HG03135 (cell line): ENCODE data around the gene PLEKHG7.

Experiments used
- ATAC-seq: cut with Tn5 transposase; IDR thresholded peaks from one replicate; pipeline ENCODE4 v1.9.1; 2021; ENCODE audit warnings: mild to moderate bottlenecking, moderate library complexity; ENCODE audit not compliant: unreplicated experiment

The PLEKHG7 gene

DNA sequence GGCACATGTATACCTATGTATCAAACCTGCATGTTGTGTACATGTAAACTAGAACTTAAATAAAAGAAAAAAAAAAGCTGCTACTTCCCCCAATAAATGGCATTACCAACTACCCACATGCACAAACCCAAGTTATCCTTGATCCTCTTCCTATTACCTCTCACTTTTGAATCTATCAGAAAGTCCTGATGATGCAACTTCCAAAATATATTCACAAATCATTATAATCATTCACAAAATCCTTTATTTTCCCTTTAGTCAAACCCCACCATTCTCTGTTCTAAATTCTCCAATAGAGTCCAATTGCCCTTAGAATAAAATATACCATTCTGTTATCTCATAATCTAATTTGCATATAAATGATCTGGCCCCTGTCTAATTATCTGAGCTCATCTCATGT, 92.0 kb downstream of the PLEKHG7 start:
- ATAC-seq = no peak

DNA sequence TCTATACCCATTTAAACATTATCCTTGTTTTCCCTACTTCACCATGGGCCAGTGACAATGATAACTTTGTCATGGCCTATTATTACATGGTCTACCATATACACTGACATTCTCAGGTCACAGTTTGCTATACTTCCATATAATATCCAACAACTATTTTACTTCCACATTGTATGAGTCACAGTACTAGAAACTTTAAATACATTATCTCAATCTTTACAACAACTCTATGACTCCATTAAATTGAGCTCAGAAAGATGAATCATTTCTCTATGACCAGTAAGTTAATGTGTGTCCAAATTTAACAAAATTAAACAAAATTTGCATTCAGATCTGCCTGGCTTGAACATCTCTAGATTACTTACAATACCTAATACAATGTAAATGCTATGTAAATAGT, 93.9 kb downstream of the PLEKHG7 start:
- no peak for ATAC-seq

DNA sequence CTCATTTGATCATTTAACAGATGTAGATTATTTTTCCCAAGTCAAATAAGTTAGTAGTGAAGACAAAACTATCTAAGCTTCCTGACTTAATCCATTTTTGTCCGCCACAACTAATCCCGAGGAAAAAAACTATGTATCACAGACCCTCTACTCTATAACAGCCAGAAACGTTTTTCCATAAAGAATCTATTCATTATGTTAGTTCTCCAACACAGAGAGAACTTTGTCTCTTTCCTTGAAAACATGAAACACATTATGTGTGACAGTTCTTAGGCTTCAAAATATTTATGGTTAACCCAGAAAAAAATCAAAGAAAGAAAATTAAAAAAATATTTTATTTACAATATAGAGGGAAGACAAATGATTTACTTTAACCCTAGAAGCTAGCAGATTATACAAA, 100.1 kb downstream of the PLEKHG7 start:
- ATAC-seq = no peak

DNA sequence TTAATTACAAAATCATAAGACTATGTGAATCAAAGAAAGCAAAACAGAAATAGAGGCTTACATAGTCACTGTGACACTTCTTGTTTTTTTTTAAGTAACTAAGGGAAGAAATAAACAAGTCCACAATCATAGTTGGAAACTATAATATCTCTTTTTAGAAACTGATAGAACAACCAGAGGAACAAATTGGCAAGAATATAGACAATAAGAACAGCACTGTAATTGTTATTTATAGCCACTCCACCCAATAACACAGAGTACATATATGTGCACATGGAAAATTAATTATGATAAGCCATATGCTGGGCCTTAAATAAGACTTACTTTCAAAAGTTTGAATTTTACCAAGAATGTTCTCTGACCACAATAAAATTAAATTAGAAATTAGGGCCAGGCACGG, 101.1 kb downstream of the PLEKHG7 start:
- no peak for ATAC-seq

DNA sequence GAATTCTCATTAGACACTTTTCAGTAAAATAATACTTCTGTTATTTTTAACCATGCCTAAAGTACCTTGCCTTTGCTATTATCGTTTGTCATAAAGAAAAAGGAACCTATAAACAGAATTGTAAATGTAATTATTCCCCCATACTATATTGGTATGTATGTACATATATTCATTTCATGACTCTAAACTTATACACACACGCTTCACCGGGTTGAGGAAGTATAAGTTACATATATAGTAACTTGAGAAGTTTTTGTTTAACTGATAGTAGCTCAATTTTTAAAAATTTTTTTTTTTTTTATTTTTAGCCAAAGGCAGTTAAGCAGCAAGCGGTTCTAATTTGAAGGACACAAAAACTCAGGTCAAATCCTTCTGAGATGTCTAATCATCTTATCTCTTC, 107.6 kb downstream of the PLEKHG7 start:
- no peak for ATAC-seq

DNA sequence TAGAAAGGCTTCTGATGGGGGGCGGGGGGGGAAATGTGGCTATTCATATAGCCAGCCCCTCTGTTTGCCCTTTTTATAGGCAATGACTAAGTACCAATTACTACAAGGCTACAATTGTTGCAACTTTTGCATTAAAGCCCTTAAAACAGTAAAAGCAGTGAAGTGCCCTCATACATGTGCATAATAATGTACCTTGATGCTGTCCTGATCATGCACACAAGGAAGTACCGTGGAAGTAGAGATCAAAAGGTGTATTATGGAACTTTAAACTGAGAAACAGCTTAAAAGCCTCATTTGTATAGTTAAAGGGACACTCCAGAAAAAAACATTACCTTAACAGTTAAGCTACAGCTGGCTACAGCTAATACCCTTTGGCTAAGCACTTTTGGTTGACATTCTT, 111.8 kb downstream of the PLEKHG7 start:
- ATAC-seq = no peak

DNA sequence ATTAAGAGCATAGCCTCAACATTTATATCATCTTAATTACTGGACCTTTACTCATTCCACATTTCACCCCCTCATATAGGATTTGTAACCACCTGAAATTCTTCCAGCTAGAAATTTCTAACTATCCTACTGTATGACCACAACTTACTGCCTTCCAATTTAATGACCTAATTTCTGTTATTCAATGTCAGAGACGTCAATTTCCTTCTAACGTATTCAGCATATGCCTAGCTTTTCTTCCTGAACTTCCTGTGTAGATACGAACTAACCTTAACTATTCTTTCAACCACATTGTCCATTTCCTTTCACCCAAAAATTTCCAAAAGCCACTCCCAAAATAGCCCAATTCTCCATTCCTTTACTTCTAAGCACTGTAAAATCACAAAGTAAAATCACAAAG, 118.4 kb downstream of the PLEKHG7 start:
- ATAC-seq = no peak
